Occipital lobe (tissue), 2 donors: ENCODE results near the gene RAB3IL1. TPM values are rescaled to one million over a fixed set of nuclear protein-coding genes. Genes with fewer than 3 reads are reported as not detected.

ENCODE experiments used
- DNase-seq: peaks from one replicate; lab custom pipeline; 2025; lab: John Stamatoyannopoulos, UW
- total RNA-seq: library from RNA; depleted of rRNA; stranded (reverse); fragments of >200 nt; gene quantifications from one replicate; pipeline ENCODE4 v1.2.3, GENCODE V29; 2014

The RAB3IL1 gene
- total RNA-seq, 1 donor from 2014 or later = 2.3 TPM

DNA sequence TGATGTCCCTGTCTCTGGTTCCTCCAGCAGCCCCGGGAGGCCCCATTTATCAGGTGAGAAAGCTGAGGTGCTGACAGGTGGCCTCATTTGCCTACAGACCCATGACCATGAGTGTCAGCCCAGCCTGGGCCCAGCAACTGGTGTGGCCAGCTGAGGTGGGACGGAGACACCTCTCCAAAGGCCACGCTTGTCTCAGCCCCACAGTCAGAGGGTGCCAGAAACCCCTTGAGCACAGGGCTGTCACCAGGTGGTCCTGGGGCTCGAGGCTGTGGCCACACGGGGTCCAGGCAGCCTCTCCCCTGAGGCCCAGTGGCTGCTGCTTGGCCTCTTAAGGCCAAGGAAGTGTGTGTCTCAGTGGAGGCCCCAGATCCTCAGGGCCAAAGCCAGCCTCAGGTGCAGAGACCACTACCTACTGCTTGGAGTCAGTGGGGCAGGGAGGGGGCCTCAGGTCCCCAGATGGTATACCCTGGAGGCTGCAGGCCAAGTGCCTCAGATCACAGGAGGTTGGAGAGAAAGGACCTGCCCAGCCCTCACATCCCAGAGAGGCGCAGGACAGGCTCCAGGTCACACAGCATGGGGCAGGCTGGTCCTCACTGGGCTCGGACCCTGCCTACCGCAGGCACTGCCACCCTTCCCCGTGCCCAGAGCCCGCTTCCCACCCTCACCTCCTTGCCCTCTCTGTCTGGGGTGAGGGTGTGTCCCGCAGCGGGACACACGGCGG is 11.4 kb downstream of the RAB3IL1 start:
- DNase-seq = no peak

DNA sequence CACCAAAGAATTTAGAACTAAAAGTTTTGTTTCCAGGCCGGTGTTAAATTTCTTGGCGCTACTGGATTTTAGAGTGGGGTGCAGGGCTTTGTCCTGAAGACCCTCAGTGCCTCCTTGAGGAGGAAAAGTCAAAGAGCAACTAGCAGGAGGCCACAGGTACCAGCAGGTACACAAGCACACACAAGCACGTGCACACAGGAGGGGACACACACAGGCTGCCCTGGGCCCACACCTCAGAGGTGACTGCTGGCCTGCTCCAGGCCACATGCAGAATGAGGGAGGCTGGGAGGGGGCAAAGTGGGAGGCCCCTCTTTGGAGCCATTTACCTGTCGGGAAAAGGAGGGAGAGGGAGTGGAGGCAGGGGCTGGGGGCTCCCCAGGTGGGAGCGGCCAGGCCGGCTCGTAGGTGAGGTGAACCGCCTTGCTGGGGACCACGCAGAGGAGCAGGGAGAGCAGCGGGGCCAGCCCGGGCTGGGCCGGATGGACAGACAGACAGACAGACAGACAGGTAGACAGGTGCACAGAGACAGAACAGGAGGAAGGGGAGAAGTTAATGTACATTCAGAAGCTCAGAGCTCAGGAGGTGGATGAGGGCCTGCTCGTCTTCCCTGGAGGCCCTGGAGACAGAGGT is 12.2 kb downstream of the RAB3IL1 start:
- no peak for DNase-seq

- DNase-seq = no peak
These were observed 12.8 kb downstream of the RAB3IL1 start for GRCh38 chr11:61904539-61905048.

GRCh38 chr11:61903845-61904244 is 13.5 kb downstream of the RAB3IL1 start:
- DNase-seq = no peak

DNA sequence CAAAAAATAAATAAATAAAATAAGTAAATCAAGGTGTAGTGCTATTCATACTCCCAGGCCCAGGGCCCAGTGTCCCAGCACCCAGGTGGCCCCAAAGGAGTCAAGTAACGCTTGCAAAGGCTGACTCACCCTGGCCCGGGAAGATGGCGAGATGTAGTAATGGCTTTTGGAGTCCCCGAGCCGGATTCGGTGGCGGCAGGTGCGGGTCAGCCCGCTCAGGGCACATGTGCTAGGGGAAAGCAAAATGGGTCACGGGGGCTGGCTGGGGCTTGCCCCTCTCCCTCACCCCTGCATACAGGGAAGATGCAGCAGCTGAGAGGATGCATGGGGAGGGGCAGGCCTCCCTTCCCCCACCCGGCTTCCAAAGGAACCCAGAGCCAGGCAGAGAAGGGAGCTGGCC is 15.1 kb downstream of the RAB3IL1 start:
- no peak for DNase-seq

DNA sequence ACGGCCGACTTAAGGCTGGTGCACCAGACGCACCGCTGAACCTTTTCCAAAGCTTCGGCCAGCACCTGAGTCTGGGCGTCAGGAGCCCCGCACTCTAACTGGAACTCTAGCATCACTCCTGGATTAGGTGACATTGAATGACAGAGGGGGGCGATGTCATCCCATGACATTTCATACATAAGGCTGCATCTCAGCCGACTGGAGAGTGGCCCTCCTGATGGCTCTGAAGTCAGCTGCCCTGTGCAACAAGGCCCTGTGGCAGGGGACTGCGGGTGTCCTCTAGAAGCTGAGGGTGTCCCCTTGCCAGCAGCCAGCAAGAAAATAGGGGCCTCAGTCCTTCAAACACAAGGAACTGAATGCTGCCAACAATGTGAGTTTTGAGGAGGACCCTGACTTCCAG is 16.0 kb downstream of the RAB3IL1 start:
- DNase-seq = no peak

GRCh38 chr11:61900251-61900650 is 17.1 kb downstream of the RAB3IL1 start:
- no peak for DNase-seq

- no peak for DNase-seq
These were observed 18.1 kb downstream of the RAB3IL1 start for GRCh38 chr11:61899146-61899841.

DNA sequence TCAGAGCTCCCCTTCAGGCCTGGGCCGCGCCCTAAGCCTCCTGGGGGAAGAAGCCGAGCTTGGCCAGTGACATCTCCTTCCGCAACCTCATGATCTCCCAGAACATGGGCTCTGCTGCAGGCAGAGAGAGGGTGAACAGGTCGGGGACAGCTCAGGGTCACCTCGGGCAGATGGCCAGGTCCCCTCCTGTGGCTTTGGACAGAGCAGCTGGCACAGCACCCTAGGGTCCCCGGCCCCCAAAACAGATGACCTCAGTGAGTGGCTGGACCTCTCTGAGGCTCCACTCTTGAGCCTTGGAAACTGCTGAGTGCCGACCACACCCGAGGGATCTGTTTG is 19.2 kb downstream of the RAB3IL1 start:
- DNase-seq = no peak

DNA sequence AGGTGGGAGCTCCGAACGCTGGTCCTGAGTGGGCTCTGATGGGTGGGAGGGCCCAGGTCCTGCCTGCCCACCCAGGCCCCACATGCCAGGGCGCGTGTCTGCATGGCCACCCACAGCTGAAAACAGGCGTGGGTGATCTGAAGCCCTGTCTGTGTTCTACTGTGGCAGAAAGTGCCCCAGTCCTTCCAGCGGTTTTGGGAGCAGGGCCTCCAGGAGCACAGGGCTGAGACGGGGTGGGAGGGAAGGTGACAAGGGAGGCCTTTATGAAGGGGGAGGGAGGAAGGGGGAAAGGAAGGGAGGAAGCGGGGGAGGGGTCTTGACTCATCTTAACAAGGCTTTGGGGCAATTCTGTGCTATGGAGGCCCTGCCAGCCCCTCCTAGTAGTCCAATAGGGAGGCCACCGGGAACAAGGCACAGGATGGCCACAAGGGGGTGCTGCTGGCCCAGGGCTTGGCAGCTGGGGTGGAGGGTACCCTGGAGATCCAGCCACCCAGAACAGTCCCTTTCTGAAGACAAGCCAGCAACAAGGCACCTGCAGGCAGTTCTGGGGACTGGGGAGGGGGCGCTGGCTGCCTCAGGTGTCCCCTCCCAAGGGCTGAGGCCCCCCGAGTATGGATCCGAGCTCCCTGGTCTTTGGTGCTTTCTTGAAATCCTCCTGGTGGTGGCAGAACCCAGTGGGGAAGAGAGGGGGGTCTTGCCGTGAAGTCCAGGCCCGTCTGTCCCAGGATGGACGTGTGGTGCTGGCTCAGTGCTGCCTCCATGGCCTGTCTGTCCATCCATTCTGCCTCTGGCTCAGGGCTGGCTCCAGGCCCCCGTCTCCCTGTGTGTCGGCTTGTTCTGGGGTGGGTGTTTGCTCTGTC is 19.7 kb downstream of the RAB3IL1 start:
- DNase-seq = peak; percentile 57

DNA sequence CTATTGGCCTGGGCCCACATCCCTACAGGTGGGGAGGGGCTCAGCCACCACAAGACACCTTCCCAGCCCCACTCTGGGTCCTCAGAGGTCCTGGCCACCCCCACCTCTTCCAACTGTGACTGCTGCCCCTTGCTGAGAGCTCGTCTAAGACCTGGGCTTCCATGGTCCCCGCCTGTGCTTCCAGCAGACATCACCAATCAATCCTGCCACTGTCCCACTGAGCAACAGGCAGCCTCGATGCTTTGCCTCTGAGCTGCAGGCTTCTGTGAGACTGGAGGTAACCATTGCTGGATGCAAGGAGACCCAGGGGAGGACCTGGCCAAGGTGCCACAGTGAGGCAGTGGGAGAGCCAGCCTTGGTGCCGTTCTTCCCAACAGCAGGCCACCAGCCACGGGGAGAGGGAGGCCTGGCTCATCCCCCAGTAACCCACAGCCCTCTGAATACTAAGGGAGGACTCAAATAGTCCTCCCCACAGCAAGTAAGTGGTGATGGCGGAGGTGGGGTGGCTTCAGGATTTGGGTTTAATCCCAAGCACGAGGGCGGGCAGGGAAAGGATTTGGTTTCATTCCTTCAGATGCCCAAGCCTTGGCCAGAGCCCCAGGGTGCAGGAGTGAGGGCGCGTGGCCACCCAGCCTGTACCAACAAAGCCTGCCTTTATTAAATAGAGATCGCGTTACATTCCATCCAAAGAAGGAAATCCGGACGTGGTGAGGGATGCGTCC is 20.5 kb downstream of the RAB3IL1 start:
- no peak for DNase-seq

GRCh38 chr11:61895718-61896059 is 21.7 kb downstream of the RAB3IL1 start:
- DNase-seq = no peak

GRCh38 chr11:61895046-61895717 is 22.2 kb downstream of the RAB3IL1 start:
- DNase-seq = no peak

- DNase-seq = no peak
These were observed 23.4 kb downstream of the RAB3IL1 start for GRCh38 chr11:61893981-61894380.

GRCh38 chr11:61892085-61892370 is 25.3 kb downstream of the RAB3IL1 start:
- no peak for DNase-seq

- peak; percentile 78 for DNase-seq
These were observed 25.9 kb downstream of the RAB3IL1 start, which contains the start of gene FADS3 for GRCh38 chr11:61891331-61892084. Gene FADS3 (minus strand): TSS chr11:61891545. CDS start chr11:61891381, 164 bp downstream.

- no peak for DNase-seq
These were observed 26.6 kb downstream of the RAB3IL1 start for GRCh38 chr11:61890529-61891330.

DNA sequence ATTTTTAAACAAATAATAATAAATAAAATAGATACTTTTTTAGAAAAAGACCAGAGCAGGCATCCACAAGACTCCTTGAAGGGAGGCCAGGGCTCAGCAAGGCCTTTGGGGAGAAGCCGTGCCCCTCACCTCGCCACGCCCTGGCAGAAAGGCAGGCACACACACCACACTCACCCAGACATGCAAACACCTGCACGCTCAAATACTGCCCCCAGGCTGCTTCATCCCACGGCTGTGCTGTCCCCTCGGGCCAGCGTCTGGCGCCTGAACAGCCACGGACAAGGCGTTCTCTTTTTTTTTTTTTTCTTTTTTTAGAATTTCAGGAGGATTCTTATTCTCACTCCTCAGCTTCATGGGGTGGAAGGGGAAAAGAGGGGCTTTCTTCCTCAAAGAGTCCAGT is 27.5 kb downstream of the RAB3IL1 start:
- DNase-seq = no peak

- DNase-seq = no peak
These were observed 28.8 kb downstream of the RAB3IL1 start for GRCh38 chr11:61888590-61888989.
